HEK293 (cell line): ENCODE results near the gene CDK5.

Source experiments
- KLF17 ChIP-seq: fragments of 450-650 bp; formaldehyde crosslinking; IDR thresholded peaks from 2 replicates; pipeline ENCODE4 v1.5.1; 2016; ENCODE audit warnings: missing biosample characterization, missing genetic modification characterization
- SP3 ChIP-seq: fragments of 450-650 bp; formaldehyde crosslinking; IDR thresholded peaks from 2 replicates; pipeline ENCODE4 v1.5.1; 2016; ENCODE audit warnings: missing biosample characterization, missing genetic modification characterization
- ZBTB8A ChIP-seq: fragments of 450-650 bp; formaldehyde crosslinking; IDR thresholded peaks from 2 replicates; pipeline ENCODE4 v1.5.1; 2016; ENCODE audit warnings: missing biosample characterization, missing genetic modification characterization
- ZNF174 ChIP-seq: fragments of 450-650 bp; formaldehyde crosslinking; IDR thresholded peaks from 2 replicates; pipeline ENCODE4 v1.5.0; 2017; ENCODE audit warnings: missing biosample characterization, mild to moderate bottlenecking, missing genetic modification characterization
- ZNF2 ChIP-seq: fragments of 450-650 bp; formaldehyde crosslinking; IDR thresholded peaks from 2 replicates; pipeline ENCODE4 v1.5.1; 2016; ENCODE audit warnings: missing biosample characterization, missing genetic modification characterization
- ZNF292 ChIP-seq: fragments of 450-650 bp; formaldehyde crosslinking; IDR thresholded peaks from 2 replicates; pipeline ENCODE4 v1.5.1; 2016; ENCODE audit warnings: low read depth, missing biosample characterization, missing genetic modification characterization, borderline replicate concordance
- ZNF335 ChIP-seq: fragments of 450-650 bp; formaldehyde crosslinking; conservative IDR thresholded peaks from 2 replicates; pipeline ENCODE4 v1.5.1; 2016; ENCODE audit warnings: missing biosample characterization, missing genetic modification characterization
- ZNF394 ChIP-seq: fragments of 450-650 bp; formaldehyde crosslinking; IDR thresholded peaks from 2 replicates; pipeline ENCODE4 v1.5.1; 2016; ENCODE audit warnings: missing biosample characterization, missing genetic modification characterization, mild to moderate bottlenecking, moderate library complexity, borderline replicate concordance
- ZNF423 ChIP-seq: fragments of 450-650 bp; formaldehyde crosslinking; IDR thresholded peaks from 2 replicates; pipeline ENCODE4 v1.5.1; 2016; ENCODE audit warnings: missing biosample characterization, missing genetic modification characterization
- ZNF513 ChIP-seq: fragments of 450-650 bp; IDR thresholded peaks from 2 replicates; pipeline ENCODE4 v1.5.1; 2018; ENCODE audit warnings: missing biosample characterization, missing genetic modification characterization
- ZNF529 ChIP-seq: fragments of 450-650 bp; formaldehyde crosslinking; IDR thresholded peaks from 2 replicates; pipeline ENCODE4 v1.5.1; 2017; ENCODE audit warnings: missing genetic modification characterization, missing biosample characterization; ENCODE audit not compliant: insufficient replicate concordance
- ZNF544 ChIP-seq: fragments of 450-650 bp; formaldehyde crosslinking; IDR thresholded peaks from 2 replicates; pipeline ENCODE4 v1.5.0; 2017; ENCODE audit warnings: missing biosample characterization, missing genetic modification characterization
- ZNF548 ChIP-seq: fragments of 450-650 bp; formaldehyde crosslinking; IDR thresholded peaks from 2 replicates; pipeline ENCODE4 v1.5.1; 2016; ENCODE audit warnings: missing biosample characterization, missing genetic modification characterization
- ZNF558 ChIP-seq: fragments of 450-650 bp; formaldehyde crosslinking; IDR thresholded peaks from 2 replicates; pipeline ENCODE4 v1.5.1; 2016; ENCODE audit warnings: missing biosample characterization, missing genetic modification characterization
- ZNF580 ChIP-seq: fragments of 450-650 bp; formaldehyde crosslinking; IDR thresholded peaks from 2 replicates; pipeline ENCODE4 v1.5.1; 2016; ENCODE audit warnings: missing biosample characterization, missing genetic modification characterization
- ZNF623 ChIP-seq: fragments of 450-650 bp; formaldehyde crosslinking; IDR thresholded peaks from 2 replicates; pipeline ENCODE4 v1.5.1; 2016; ENCODE audit warnings: missing biosample characterization, missing genetic modification characterization
- ZNF624 ChIP-seq: fragments of 450-650 bp; formaldehyde crosslinking; IDR thresholded peaks from 2 replicates; pipeline ENCODE4 v1.5.1; 2017; ENCODE audit warnings: missing biosample characterization, missing genetic modification characterization
- ZNF626 ChIP-seq: fragments of 450-650 bp; sonication (Bioruptor Pico); formaldehyde crosslinking; IDR thresholded peaks from 2 replicates; pipeline ENCODE4 v1.5.1; 2018; ENCODE audit warnings: missing biosample characterization, missing genetic modification characterization, inconsistent platforms
- ZNF701 ChIP-seq: fragments of 450-650 bp; formaldehyde crosslinking; IDR thresholded peaks from 2 replicates; pipeline ENCODE4 v1.5.1; 2016; ENCODE audit warnings: missing biosample characterization, missing genetic modification characterization
- ZNF791 ChIP-seq: fragments of 450-650 bp; formaldehyde crosslinking; IDR thresholded peaks from 2 replicates; pipeline ENCODE4 v1.5.1; 2016; ENCODE audit warnings: missing biosample characterization, missing genetic modification characterization
- ZNF837 ChIP-seq: fragments of 450-650 bp; formaldehyde crosslinking; IDR thresholded peaks from 2 replicates; pipeline ENCODE4 v1.5.1; 2016; ENCODE audit warnings: missing biosample characterization, missing genetic modification characterization
- TF ChIP-seq, protein P1 (sequence below): fragments of 450-650 bp; formaldehyde crosslinking; IDR thresholded peaks from 2 replicates; pipeline ENCODE4 v1.5.1; 2016; ENCODE audit warnings: missing biosample characterization, missing genetic modification characterization
- TF ChIP-seq, protein P2 (sequence below): fragments of 450-650 bp; formaldehyde crosslinking; conservative IDR thresholded peaks from 2 replicates; pipeline ENCODE4 v1.5.1; 2016; ENCODE audit warnings: low read depth, missing biosample characterization, missing genetic modification characterization
- TF ChIP-seq, protein P3 (sequence below): fragments of 450-650 bp; formaldehyde crosslinking; IDR thresholded peaks from 2 replicates; pipeline ENCODE4 v1.5.1; 2017; ENCODE audit warnings: missing biosample characterization, missing genetic modification characterization
- TF ChIP-seq, protein P4 (sequence below): fragments of 450-650 bp; formaldehyde crosslinking; IDR thresholded peaks from 2 replicates; pipeline ENCODE4; 2016; ENCODE audit warnings: missing biosample characterization, missing genetic modification characterization
- TF ChIP-seq, protein P5 (sequence below): fragments of 450-650 bp; formaldehyde crosslinking; IDR thresholded peaks from 2 replicates; pipeline ENCODE4 v1.5.1; 2016; ENCODE audit warnings: missing biosample characterization, missing genetic modification characterization, low read depth

The CDK5 gene

GRCh38 chr7:151080522-151081169, 22.9 kb upstream of the CDK5 start, which contains the start of gene FASTK (continued):
- TF ChIP-seq ZNF174 (tag by site-specific recombination): no peak
- TF ChIP-seq KLF17: no peak; the same call in 1 of the 2 replicates
- TF ChIP-seq ZNF292: no peak
- peak; percentile 61 for TF ChIP-seq SP3 (tag by site-specific recombination)
- TF ChIP-seq, protein P1, sequence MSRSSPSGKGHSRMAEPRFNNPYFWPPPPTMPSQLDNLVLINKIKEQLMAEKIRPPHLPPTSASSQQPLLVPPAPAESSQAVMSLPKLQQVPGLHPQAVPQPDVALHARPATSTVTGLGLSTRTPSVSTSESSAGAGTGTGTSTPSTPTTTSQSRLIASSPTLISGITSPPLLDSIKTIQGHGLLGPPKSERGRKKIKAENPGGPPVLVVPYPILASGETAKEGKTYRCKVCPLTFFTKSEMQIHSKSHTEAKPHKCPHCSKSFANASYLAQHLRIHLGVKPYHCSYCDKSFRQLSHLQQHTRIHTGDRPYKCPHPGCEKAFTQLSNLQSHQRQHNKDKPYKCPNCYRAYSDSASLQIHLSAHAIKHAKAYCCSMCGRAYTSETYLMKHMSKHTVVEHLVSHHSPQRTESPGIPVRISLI (tag by site-specific recombination): no peak
- TF ChIP-seq ZNF548 (tag by site-specific recombination): no peak
- TF ChIP-seq, protein P2, sequence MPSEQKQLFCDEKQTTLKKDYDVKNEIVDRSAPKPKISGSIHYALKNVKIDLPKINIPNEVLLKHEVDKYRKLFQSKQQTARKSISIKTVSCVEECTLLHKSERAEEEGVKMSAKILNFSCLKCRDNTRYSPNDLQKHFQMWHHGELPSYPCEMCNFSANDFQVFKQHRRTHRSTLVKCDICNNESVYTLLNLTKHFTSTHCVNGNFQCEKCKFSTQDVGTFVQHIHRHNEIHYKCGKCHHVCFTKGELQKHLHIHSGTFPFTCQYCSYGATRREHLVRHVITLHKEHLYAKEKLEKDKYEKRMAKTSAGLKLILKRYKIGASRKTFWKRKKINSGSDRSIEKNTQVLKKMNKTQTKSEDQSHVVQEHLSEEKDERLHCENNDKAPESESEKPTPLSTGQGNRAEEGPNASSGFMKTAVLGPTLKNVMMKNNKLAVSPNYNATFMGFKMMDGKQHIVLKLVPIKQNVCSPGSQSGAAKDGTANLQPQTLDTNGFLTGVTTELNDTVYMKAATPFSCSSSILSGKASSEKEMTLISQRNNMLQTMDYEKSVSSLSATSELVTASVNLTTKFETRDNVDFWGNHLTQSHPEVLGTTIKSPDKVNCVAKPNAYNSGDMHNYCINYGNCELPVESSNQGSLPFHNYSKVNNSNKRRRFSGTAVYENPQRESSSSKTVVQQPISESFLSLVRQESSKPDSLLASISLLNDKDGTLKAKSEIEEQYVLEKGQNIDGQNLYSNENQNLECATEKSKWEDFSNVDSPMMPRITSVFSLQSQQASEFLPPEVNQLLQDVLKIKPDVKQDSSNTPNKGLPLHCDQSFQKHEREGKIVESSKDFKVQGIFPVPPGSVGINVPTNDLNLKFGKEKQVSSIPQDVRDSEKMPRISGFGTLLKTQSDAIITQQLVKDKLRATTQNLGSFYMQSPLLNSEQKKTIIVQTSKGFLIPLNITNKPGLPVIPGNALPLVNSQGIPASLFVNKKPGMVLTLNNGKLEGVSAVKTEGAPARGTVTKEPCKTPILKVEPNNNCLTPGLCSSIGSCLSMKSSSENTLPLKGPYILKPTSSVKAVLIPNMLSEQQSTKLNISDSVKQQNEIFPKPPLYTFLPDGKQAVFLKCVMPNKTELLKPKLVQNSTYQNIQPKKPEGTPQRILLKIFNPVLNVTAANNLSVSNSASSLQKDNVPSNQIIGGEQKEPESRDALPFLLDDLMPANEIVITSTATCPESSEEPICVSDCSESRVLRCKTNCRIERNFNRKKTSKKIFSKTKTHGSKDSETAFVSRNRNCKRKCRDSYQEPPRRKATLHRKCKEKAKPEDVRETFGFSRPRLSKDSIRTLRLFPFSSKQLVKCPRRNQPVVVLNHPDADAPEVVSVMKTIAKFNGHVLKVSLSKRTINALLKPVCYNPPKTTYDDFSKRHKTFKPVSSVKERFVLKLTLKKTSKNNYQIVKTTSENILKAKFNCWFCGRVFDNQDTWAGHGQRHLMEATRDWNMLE (tag by site-specific recombination): no peak
- TF ChIP-seq ZNF2 (tag by site-specific recombination): no peak
- no peak for TF ChIP-seq ZNF623 (tag by site-specific recombination)
- peak; percentile 72 for TF ChIP-seq ZNF335 (tag by site-specific recombination)
- no peak for TF ChIP-seq ZNF791
- TF ChIP-seq ZNF423 (tag by site-specific recombination): 0 out of 2 replicates have a peak, but pooled peaks have one; percentile 2
- TF ChIP-seq ZNF624 (tag by site-specific recombination): no peak
- TF ChIP-seq ZNF544 (tag by site-specific recombination): no peak
- no peak for TF ChIP-seq ZNF701 (tag by site-specific recombination)
- TF ChIP-seq ZNF513 (tag by site-specific recombination): no peak
- TF ChIP-seq, protein P3, sequence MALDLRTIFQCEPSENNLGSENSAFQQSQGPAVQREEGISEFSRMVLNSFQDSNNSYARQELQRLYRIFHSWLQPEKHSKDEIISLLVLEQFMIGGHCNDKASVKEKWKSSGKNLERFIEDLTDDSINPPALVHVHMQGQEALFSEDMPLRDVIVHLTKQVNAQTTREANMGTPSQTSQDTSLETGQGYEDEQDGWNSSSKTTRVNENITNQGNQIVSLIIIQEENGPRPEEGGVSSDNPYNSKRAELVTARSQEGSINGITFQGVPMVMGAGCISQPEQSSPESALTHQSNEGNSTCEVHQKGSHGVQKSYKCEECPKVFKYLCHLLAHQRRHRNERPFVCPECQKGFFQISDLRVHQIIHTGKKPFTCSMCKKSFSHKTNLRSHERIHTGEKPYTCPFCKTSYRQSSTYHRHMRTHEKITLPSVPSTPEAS (tag by site-specific recombination): no peak
- TF ChIP-seq, protein P4, sequence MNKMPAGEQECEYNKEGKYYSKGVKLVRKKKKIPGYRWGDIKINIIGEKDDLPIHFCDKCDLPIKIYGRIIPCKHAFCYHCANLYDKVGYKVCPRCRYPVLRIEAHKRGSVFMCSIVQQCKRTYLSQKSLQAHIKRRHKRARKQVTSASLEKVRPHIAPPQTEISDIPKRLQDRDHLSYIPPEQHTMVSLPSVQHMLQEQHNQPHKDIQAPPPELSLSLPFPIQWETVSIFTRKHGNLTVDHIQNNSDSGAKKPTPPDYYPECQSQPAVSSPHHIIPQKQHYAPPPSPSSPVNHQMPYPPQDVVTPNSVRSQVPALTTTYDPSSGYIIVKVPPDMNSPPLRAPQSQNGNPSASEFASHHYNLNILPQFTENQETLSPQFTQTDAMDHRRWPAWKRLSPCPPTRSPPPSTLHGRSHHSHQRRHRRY: no peak
- no peak for TF ChIP-seq ZNF580 (tag by site-specific recombination)
- TF ChIP-seq ZBTB8A (tag by site-specific recombination): peak; percentile 93
- TF ChIP-seq ZNF837: no peak
- no peak for TF ChIP-seq ZNF394 (tag by site-specific recombination)
- TF ChIP-seq ZNF558 (tag by site-specific recombination): no peak
- TF ChIP-seq, protein P5, sequence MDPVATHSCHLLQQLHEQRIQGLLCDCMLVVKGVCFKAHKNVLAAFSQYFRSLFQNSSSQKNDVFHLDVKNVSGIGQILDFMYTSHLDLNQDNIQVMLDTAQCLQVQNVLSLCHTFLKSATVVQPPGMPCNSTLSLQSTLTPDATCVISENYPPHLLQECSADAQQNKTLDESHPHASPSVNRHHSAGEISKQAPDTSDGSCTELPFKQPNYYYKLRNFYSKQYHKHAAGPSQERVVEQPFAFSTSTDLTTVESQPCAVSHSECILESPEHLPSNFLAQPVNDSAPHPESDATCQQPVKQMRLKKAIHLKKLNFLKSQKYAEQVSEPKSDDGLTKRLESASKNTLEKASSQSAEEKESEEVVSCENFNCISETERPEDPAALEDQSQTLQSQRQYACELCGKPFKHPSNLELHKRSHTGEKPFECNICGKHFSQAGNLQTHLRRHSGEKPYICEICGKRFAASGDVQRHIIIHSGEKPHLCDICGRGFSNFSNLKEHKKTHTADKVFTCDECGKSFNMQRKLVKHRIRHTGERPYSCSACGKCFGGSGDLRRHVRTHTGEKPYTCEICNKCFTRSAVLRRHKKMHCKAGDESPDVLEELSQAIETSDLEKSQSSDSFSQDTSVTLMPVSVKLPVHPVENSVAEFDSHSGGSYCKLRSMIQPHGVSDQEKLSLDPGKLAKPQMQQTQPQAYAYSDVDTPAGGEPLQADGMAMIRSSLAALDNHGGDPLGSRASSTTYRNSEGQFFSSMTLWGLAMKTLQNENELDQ (tag by site-specific recombination): no peak
- TF ChIP-seq ZNF529 (tag by site-specific recombination): no peak
- TF ChIP-seq ZNF626: no peak
